ENCODE data around the gene AFF2. TPM values are rescaled to one million over a fixed set of nuclear protein-coding genes. Genes with fewer than 3 reads are reported as not detected.

Gene AFF2
- total RNA-seq, 5 donors from 2014 or later (not counting 1 experiment from before 2014, with no cell fraction given) = 0.95 to 4.1 (median 2.3) TPM

GRCh38 chrX:148600581-148600980 lies 100.2 kb downstream of the AFF2 start:
- Mint-ChIP-seq H3K9me3 (no peaks in the 10 kb centered on the region), H3K27me3 (peaks cover 0 to 9% of the 10 kb centered on the region in 2 donors), H3K4me3 (no peak overlapping the region), H3K36me3 (no peaks in the 10 kb centered on the region), H3K4me1 (no peaks in the 10 kb centered on the region), H3K27ac (no peak overlapping the region)
- H3K36me3 ChIP-seq (ENCODE audit: control insufficient read depth in 2 of 2, extremely low read depth in 1 of 2, insufficient read depth in 1 of 2, low read length in 1 of 2) = no peaks in the 10 kb centered on the region
- H3K4me3 ChIP-seq (ENCODE audit: control insufficient read depth in 1 of 2, extremely low read depth in 1 of 2, low read length in 1 of 2) = no peak overlapping the region
- H3K27me3 ChIP-seq (replicated peaks in 1 of 2; ENCODE audit: control insufficient read depth in 2 of 2, extremely low read depth in 1 of 2, insufficient read depth in 2 of 2, low read length in 1 of 2) = peaks cover 0 to 2% of the 10 kb centered on the region in 2 experiments
- ChIA-PET POLR2A (no interaction called here), CTCF (no interaction called here)
- ATAC-seq (replicated peaks in 1 of 4) = no peak
- no peaks in the 10 kb centered on the region for H3K4me1 ChIP-seq (ENCODE audit: control insufficient read depth in 1 of 2, extremely low read depth in 1 of 2, insufficient read depth in 2 of 2, low read length in 2 of 2)
- no peaks in the 10 kb centered on the region for H3K9me3 ChIP-seq
- no peak overlapping the region for H3K27ac ChIP-seq (ENCODE audit: low read length)
- WGBS (ENCODE audit: insufficient coverage) = no CpG with 5 or more reads among the region's 2 CpGs
- DNase-seq = no peak

GRCh38 chrX:148601034-148601433 lies 100.6 kb downstream of the AFF2 start:
- ATAC-seq (replicated peaks in 1 of 4) = no peak
- Mint-ChIP-seq H3K36me3 (no peaks in the 10 kb centered on the region), H3K4me3 (no peak overlapping the region)

GRCh38 chrX:148609515-148610327 lies 109.3 kb downstream of the AFF2 start:
- H3K27ac Mint-ChIP-seq = no peak overlapping the region
- no peak for ATAC-seq (replicated peaks in 1 of 4)
- peaks cover 3 to 7% (median 4%) of the 10 kb centered on the region in 3 donors for H3K9me3 Mint-ChIP-seq
- POLR2A ChIA-PET = no interaction called here
- DNase-seq = no peak
- no peaks in the 10 kb centered on the region for H3K27me3 Mint-ChIP-seq
- no peak overlapping the region for H3K4me3 ChIP-seq (ENCODE audit: control insufficient read depth in 1 of 2, extremely low read depth in 1 of 2, low read length in 1 of 2)
- CTCF ChIA-PET = no interaction called here
- no peak overlapping the region for H3K4me3 Mint-ChIP-seq
- no peaks in the 10 kb centered on the region for H3K9me3 ChIP-seq
- H3K27ac ChIP-seq (ENCODE audit: low read length) = no peak overlapping the region
- no peaks in the 10 kb centered on the region for H3K27me3 ChIP-seq (replicated peaks in 1 of 2; ENCODE audit: control insufficient read depth in 2 of 2, extremely low read depth in 1 of 2, insufficient read depth in 2 of 2, low read length in 1 of 2)
- WGBS (ENCODE audit: insufficient coverage) = no CpG with 5 or more reads among the region's 4 CpGs
- H3K4me1 ChIP-seq (ENCODE audit: control insufficient read depth in 1 of 2, extremely low read depth in 1 of 2, insufficient read depth in 2 of 2, low read length in 2 of 2) = no peaks in the 10 kb centered on the region
- no peaks in the 10 kb centered on the region for H3K36me3 ChIP-seq (ENCODE audit: control insufficient read depth in 2 of 2, extremely low read depth in 1 of 2, insufficient read depth in 1 of 2, low read length in 1 of 2)
- H3K4me1 Mint-ChIP-seq = no peaks in the 10 kb centered on the region
- no peaks in the 10 kb centered on the region for H3K36me3 Mint-ChIP-seq

More at GRCh38 chrX:148601034-148601433, 100.6 kb downstream of the AFF2 start:
- 67% methylated on average over 1 of the region's 4 CpGs for WGBS (ENCODE audit: insufficient coverage)
- DNase-seq = no peak
- Mint-ChIP-seq H3K27me3 (peaks cover 0 to 9% of the 10 kb centered on the region in 2 donors), H3K9me3 (no peaks in the 10 kb centered on the region), H3K27ac (no peak overlapping the region), H3K4me1 (no peaks in the 10 kb centered on the region)
- Histone ChIP-seq H3K27me3 (replicated peaks in 1 of 2; ENCODE audit: control insufficient read depth in 2 of 2, extremely low read depth in 1 of 2, insufficient read depth in 2 of 2, low read length in 1 of 2) (peaks cover 0 to 2% of the 10 kb centered on the region in 2 experiments), H3K4me1 (ENCODE audit: control insufficient read depth in 1 of 2, extremely low read depth in 1 of 2, insufficient read depth in 2 of 2, low read length in 2 of 2) (no peaks in the 10 kb centered on the region), H3K36me3 (ENCODE audit: control insufficient read depth in 2 of 2, extremely low read depth in 1 of 2, insufficient read depth in 1 of 2, low read length in 1 of 2) (no peaks in the 10 kb centered on the region), H3K4me3 (ENCODE audit: control insufficient read depth in 1 of 2, extremely low read depth in 1 of 2, low read length in 1 of 2) (no peak overlapping the region), H3K27ac (ENCODE audit: low read length) (no peak overlapping the region), H3K9me3 (no peaks in the 10 kb centered on the region)
- CTCF ChIA-PET = no interaction called here
- POLR2A ChIA-PET = no interaction called here

GRCh38 chrX:148610328-148610698 lies 109.9 kb downstream of the AFF2 start:
- no peak for DNase-seq
- H3K4me1 Mint-ChIP-seq = no peaks in the 10 kb centered on the region
- H3K4me1 ChIP-seq (ENCODE audit: control insufficient read depth in 1 of 2, extremely low read depth in 1 of 2, insufficient read depth in 2 of 2, low read length in 2 of 2) = no peaks in the 10 kb centered on the region
- CTCF ChIA-PET = no interaction called here
- POLR2A ChIA-PET = no interaction called here
- ATAC-seq (replicated peaks in 1 of 4) = no peak
- H3K27me3 ChIP-seq (replicated peaks in 1 of 2; ENCODE audit: control insufficient read depth in 2 of 2, extremely low read depth in 1 of 2, insufficient read depth in 2 of 2, low read length in 1 of 2) = no peaks in the 10 kb centered on the region
- no peak overlapping the region for H3K4me3 ChIP-seq (ENCODE audit: control insufficient read depth in 1 of 2, extremely low read depth in 1 of 2, low read length in 1 of 2)
- no peaks in the 10 kb centered on the region for H3K36me3 ChIP-seq (ENCODE audit: control insufficient read depth in 2 of 2, extremely low read depth in 1 of 2, insufficient read depth in 1 of 2, low read length in 1 of 2)
- WGBS (ENCODE audit: insufficient coverage) = no CpG with 5 or more reads among the region's 3 CpGs
- H3K9me3 Mint-ChIP-seq = peaks cover 3 to 7% (median 4%) of the 10 kb centered on the region in 3 donors
- no peaks in the 10 kb centered on the region for H3K36me3 Mint-ChIP-seq
- H3K4me3 Mint-ChIP-seq = no peak overlapping the region
- H3K27me3 Mint-ChIP-seq = no peaks in the 10 kb centered on the region
- no peak overlapping the region for H3K27ac Mint-ChIP-seq
- no peaks in the 10 kb centered on the region for H3K9me3 ChIP-seq
- H3K27ac ChIP-seq (ENCODE audit: low read length) = no peak overlapping the region

DNA sequence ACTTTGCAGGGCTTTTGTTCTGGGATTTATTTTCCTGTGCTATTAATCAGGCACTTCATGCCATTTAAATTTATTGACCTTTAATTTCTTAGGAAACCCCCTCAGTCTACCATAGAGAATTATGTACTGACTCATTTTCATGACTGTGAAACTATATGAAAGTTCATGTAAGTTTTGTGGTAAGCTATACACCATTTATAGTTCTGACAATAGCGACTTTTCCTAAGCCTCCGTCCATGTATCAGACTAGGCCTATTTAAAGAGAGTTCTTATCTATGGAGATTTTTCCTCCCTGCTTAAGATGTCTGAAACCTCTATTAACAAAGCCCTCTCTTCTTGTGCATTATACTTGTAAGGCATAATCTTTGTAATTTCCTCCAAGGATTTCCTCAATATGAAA lies 111.6 kb downstream of the AFF2 start:
- H3K36me3 ChIP-seq (ENCODE audit: control insufficient read depth in 2 of 2, extremely low read depth in 1 of 2, insufficient read depth in 1 of 2, low read length in 1 of 2) = no peaks in the 10 kb centered on the region
- Mint-ChIP-seq H3K9me3 (peaks cover 3 to 5% (median 4%) of the 10 kb centered on the region in 3 donors), H3K27ac (no peak overlapping the region), H3K36me3 (no peaks in the 10 kb centered on the region), H3K4me3 (no peak overlapping the region), H3K27me3 (no peaks in the 10 kb centered on the region), H3K4me1 (no peaks in the 10 kb centered on the region)
- ATAC-seq (replicated peaks in 1 of 4) = no peak
- POLR2A ChIA-PET = no interaction called here
- no peak overlapping the region for H3K4me3 ChIP-seq (ENCODE audit: control insufficient read depth in 1 of 2, extremely low read depth in 1 of 2, low read length in 1 of 2)
- CTCF ChIA-PET = no interaction called here
- no CpG with 5 or more reads among the region's 2 CpGs for WGBS (ENCODE audit: insufficient coverage)
- H3K27me3 ChIP-seq (replicated peaks in 1 of 2; ENCODE audit: control insufficient read depth in 2 of 2, extremely low read depth in 1 of 2, insufficient read depth in 2 of 2, low read length in 1 of 2) = no peaks in the 10 kb centered on the region
- no peak overlapping the region for H3K27ac ChIP-seq (ENCODE audit: low read length)
- no peak for DNase-seq
- no peaks in the 10 kb centered on the region for H3K9me3 ChIP-seq
- H3K4me1 ChIP-seq (ENCODE audit: control insufficient read depth in 1 of 2, extremely low read depth in 1 of 2, insufficient read depth in 2 of 2, low read length in 2 of 2) = no peaks in the 10 kb centered on the region

DNA sequence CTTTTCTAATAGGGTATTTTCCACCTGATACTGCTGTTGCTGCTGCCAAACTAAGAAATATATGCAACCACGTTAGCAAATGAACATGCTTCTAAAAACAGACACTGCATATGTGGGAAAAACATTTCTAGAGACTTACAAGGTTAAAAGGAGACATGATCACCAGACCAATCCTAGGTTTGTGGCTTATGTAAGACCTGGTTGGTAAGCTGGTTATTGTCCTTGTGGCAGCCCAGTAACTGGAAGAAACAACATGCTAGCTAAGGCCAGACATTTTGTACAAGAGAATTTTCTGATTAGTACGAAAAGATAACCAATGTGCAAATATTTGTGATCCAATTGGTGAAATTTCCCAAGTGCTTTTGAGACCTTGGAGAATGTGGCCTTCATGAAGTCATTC lies 112.0 kb downstream of the AFF2 start:
- H3K4me1 Mint-ChIP-seq = no peaks in the 10 kb centered on the region
- no peak overlapping the region for H3K4me3 Mint-ChIP-seq
- ATAC-seq (replicated peaks in 1 of 4) = no peak
- Histone ChIP-seq H3K27ac (ENCODE audit: low read length) (no peak overlapping the region), H3K27me3 (replicated peaks in 1 of 2; ENCODE audit: control insufficient read depth in 2 of 2, extremely low read depth in 1 of 2, insufficient read depth in 2 of 2, low read length in 1 of 2) (no peaks in the 10 kb centered on the region), H3K4me3 (ENCODE audit: control insufficient read depth in 1 of 2, extremely low read depth in 1 of 2, low read length in 1 of 2) (no peak overlapping the region), H3K4me1 (ENCODE audit: control insufficient read depth in 1 of 2, extremely low read depth in 1 of 2, insufficient read depth in 2 of 2, low read length in 2 of 2) (no peaks in the 10 kb centered on the region), H3K9me3 (no peaks in the 10 kb centered on the region), H3K36me3 (ENCODE audit: control insufficient read depth in 2 of 2, extremely low read depth in 1 of 2, insufficient read depth in 1 of 2, low read length in 1 of 2) (no peaks in the 10 kb centered on the region)
- ChIA-PET POLR2A (no interaction called here), CTCF (no interaction called here)
- H3K9me3 Mint-ChIP-seq = peaks cover under 1% of the 10 kb centered on the region in 3 donors
- WGBS (ENCODE audit: insufficient coverage) = no CpG with 5 or more reads among the region's 2 CpGs
- no peaks in the 10 kb centered on the region for H3K36me3 Mint-ChIP-seq
- no peak for DNase-seq
- no peaks in the 10 kb centered on the region for H3K27me3 Mint-ChIP-seq
- no peak overlapping the region for H3K27ac Mint-ChIP-seq

Measured in T-cell (primary cell).